GM12892 (cell line): ENCODE data around the gene OSTN.
"Not testable (repeated sequence)": the region's sequence is repeated elsewhere in the genome, so short reads cannot be mapped to it uniquely, and the experiment has no call there.

Source experiments
- POLR2A ChIP-seq: IDR thresholded peaks from 2 replicates; pipeline ENCODE4 v1.6.1; 2011; ENCODE audit warnings: low read depth, low read length, control low read depth
- POLR2AphosphoS5 ChIP-seq: IDR thresholded peaks from 2 replicates; pipeline ENCODE4 v1.6.1; 2011; ENCODE audit warnings: low read depth, low read length, control low read depth
- TAF1 ChIP-seq: IDR thresholded peaks from 2 replicates; pipeline ENCODE4 v1.6.1; 2011; ENCODE audit warnings: low read depth, mild to moderate bottlenecking, control low read depth, low read length, borderline replicate concordance

DNA sequence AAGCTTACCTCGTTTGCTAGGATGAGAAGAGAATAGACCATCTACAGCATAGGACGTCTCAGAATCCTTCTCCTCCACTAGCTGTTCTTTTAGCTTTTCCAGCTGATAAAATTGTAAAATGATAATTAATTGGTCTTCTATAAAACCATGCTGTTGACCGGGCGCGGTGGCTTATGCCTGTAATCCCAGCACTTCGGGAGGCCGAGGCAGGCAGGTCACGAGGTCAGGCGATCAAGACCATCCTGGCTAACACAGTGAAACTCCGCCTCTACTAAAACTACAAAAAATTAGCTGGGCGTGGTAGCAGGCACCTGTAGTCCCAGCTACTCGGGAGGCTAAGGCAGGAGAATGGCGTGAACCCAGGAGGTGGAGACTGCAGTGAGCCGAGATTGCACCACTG, 76.2 kb downstream of the OSTN start:
- TF ChIP-seq POLR2AphosphoS5, POLR2A, TAF1: not testable (repeated sequence)
